Ascending aorta (tissue), 2 donors: ENCODE measurements around the gene TRMT44. TPM values are rescaled to one million over a fixed set of nuclear protein-coding genes. Genes with fewer than 3 reads are reported as not detected.

Source experiments
- DNase-seq, 2 donors: peaks; one replicate each; pipeline ENCODE4 v3.0.0-alpha.2; 2019; ENCODE audit warnings: low spot score in 2 of 2
- H3K27ac ChIP-seq, 2 donors: fragments of 200-600 bp; sonication (generic); one replicate each; pipeline ENCODE4 v1.5.1; 2016 to 2017; ENCODE audit warnings: mild to moderate bottlenecking in 1 of 2
- H3K27me3 ChIP-seq: fragments of 200-600 bp; sonication (generic); one replicate; pipeline ENCODE4 v1.5.1; 2017
- H3K36me3 ChIP-seq, 2 donors: fragments of 200-600 bp; sonication (generic); one replicate each; pipeline ENCODE4 v1.5.1; 2016
- H3K4me1 ChIP-seq, 2 donors: fragments of 200-600 bp; sonication (generic); one replicate each; pipeline ENCODE4 v1.5.1; 2016 to 2017; ENCODE audit warnings: mild to moderate bottlenecking in 1 of 2
- H3K4me3 ChIP-seq, 2 donors: fragments of 200-600 bp; sonication (generic); one replicate each; pipeline ENCODE4 v1.5.1; 2016 to 2017; ENCODE audit warnings: mild to moderate bottlenecking in 1 of 2
- H3K9me3 ChIP-seq, 2 donors: fragments of 200-600 bp; sonication (generic); one replicate each; pipeline ENCODE4 v1.5.1; 2016
- intact Hi-C: fragments of 100-400 bp; cut with DNase I; formaldehyde crosslinking; loops from one replicate; pipeline ENCODE4 v1.15.1; 2023
- total RNA-seq: library from RNA; depleted of rRNA; stranded (reverse); fragments of >200 nt; gene quantifications from one replicate; pipeline ENCODE4 v1.1.0, GENCODE V29; 2016
- TF ChIP-seq, protein P1 (sequence below), 3 experiments: fragments of 200-600 bp in 2 of 3; fragments of 450-650 bp in 1 of 3; sonication (generic) in 2 of 3; IDR thresholded peaks; one replicate each; pipeline ENCODE4 v1.5.1; 2016 to 2019; ENCODE audit warnings: antibody characterized with exemption in 3 of 3, mild to moderate bottlenecking in 1 of 3, moderate library complexity in 1 of 3

The TRMT44 gene
- total RNA-seq, 1 donor from 2014 or later = 39.8 TPM

GRCh38 chr4:8524595-8525382, 84.2 kb downstream of the TRMT44 start:
- no peak for DNase-seq
- Histone ChIP-seq H3K27ac (no peak overlapping the region), H3K9me3 (peaks cover 0 to 5% of the 10 kb centered on the region in 2 donors), H3K4me1 (no peaks in the 10 kb centered on the region), H3K4me3 (no peak overlapping the region), H3K36me3 (no peaks in the 10 kb centered on the region), H3K27me3 (no peaks in the 10 kb centered on the region)
- intact Hi-C loops = no loop called here
- TF ChIP-seq, protein P1, sequence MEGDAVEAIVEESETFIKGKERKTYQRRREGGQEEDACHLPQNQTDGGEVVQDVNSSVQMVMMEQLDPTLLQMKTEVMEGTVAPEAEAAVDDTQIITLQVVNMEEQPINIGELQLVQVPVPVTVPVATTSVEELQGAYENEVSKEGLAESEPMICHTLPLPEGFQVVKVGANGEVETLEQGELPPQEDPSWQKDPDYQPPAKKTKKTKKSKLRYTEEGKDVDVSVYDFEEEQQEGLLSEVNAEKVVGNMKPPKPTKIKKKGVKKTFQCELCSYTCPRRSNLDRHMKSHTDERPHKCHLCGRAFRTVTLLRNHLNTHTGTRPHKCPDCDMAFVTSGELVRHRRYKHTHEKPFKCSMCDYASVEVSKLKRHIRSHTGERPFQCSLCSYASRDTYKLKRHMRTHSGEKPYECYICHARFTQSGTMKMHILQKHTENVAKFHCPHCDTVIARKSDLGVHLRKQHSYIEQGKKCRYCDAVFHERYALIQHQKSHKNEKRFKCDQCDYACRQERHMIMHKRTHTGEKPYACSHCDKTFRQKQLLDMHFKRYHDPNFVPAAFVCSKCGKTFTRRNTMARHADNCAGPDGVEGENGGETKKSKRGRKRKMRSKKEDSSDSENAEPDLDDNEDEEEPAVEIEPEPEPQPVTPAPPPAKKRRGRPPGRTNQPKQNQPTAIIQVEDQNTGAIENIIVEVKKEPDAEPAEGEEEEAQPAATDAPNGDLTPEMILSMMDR (IDR thresholded peaks at IDR 0.05) = no peak

DNA sequence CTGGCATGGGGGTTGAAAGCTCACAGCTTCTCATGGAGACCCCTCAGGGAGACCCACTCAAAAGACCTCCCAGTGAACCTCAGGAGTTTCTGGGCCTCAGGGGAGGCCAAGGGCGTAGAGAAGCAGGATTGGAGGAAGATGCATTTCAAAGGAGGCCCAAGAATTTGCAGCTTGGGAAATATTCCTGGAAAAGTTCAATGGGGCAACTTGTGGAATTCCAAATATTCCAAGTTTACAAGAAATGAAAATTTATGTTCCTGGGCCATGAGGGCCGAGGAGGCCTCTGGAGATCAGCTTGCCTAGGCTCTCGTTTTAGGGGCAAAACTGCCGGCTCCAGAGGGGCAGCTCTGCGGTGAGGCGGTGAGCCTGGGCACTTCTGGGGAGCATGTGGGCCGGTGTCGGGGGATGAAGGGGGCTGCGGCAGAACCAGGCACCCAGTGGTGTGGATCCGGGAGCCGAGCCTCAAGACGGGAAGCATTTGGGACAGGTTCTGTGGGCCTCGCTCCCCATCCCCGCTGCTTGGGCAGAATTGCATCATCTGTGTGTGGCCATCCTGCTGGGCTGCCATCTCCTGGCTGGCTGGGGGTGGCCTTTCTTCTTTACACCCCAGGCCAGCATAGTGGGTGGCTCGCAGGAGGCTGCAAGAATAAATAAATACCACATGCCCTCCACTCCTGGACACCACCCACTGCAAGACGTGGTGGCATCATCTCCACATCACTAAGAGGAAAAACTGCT, 85.0 kb downstream of the TRMT44 start:
- TF ChIP-seq, protein P1 (IDR thresholded peaks at IDR 0.05) = no peak
- no peak for DNase-seq
- H3K4me1 ChIP-seq = no peaks in the 10 kb centered on the region
- no peak overlapping the region for H3K4me3 ChIP-seq
- no peaks in the 10 kb centered on the region for H3K36me3 ChIP-seq
- intact Hi-C loops = no loop called here
- no peaks in the 10 kb centered on the region for H3K27me3 ChIP-seq
- H3K9me3 ChIP-seq = peaks cover 0 to 5% of the 10 kb centered on the region in 2 donors
- no peak overlapping the region for H3K27ac ChIP-seq

Other genes with a start within 250 kb of the TRMT44 start
- 64.5 TPM for gene SH3TC1, start 241.5 kb upstream of the TRMT44 start, total RNA-seq
- gene HTRA3, start 171.0 kb upstream of the TRMT44 start, total RNA-seq = 52.6 TPM
- gene ACOX3, start 54 bp upstream of the TRMT44 start, total RNA-seq = 74.5 TPM
- not detected for gene GPR78, start 139.6 kb downstream of the TRMT44 start, total RNA-seq
- gene CPZ, start 152.0 kb downstream of the TRMT44 start, total RNA-seq = 3.5 TPM